ENCODE data around the gene MAP3K15. TPM values are rescaled to one million over a fixed set of nuclear protein-coding genes. Genes with fewer than 3 reads are reported as not detected.
A peak's percentile ranks its signal among the peaks of the same experiment; 100 is the strongest.

Gene MAP3K15
- total RNA-seq, 4 donors from 2014 or later = 0.14 to 0.16 TPM; not detected in 2

- Histone ChIP-seq H3K4me1 (no peaks in the 10 kb centered on the region), H3K4me3 (no peak overlapping the region), H3K36me3 (no peaks in the 10 kb centered on the region), H3K9me3 (no peaks in the 10 kb centered on the region), H3K27ac (no peak overlapping the region), H3K27me3 (no peaks in the 10 kb centered on the region)
- in situ Hi-C loops (cut with MboI; ENCODE audit: low pct_ligation_motif_present in 1 of 4, low pct_unique_long_range_greater_than_20kb in 1 of 4, low sequenced_read_pairs in 3 of 4) (loop anchor here in 2 of 4 donors (25.0 kb wide), 1 partner anchor 152 kb away; no protein-coding TSS in a partner anchor), intact Hi-C loops (cut with DNase I; ENCODE audit: low total_unique reads) (loop anchor here (10.0 kb wide), 1 partner anchor 345 kb away; the partner anchor contains the start of gene SH3KBP1)
- DNase-seq = no peak
- no peak for TF ChIP-seq POLR2A (IDR thresholded peaks at IDR 0.05)
- TF ChIP-seq CTCF (IDR thresholded peaks at IDR 0.05) = no peak
- TF ChIP-seq EP300 (IDR thresholded peaks at IDR 0.05; ENCODE audit: low read depth) = no peak
- no peak for TF ChIP-seq POLR2AphosphoS5 (IDR thresholded peaks at IDR 0.05)
- 84% methylated on average over 4 of the region's 4 CpGs; no CpG with 5 or more reads in 1 of the 2 donors for WGBS, 2 donors (ENCODE audit: low coverage in 1 of 2)
These were observed 24.4 kb upstream of the MAP3K15 start for GRCh38 chrX:19539665-19540064.

- H3K9me3 ChIP-seq = no peaks in the 10 kb centered on the region
- no peaks in the 10 kb centered on the region for H3K27me3 ChIP-seq
- TF ChIP-seq CTCF (IDR thresholded peaks at IDR 0.05) = peak in 1 of 5 experiments; percentile 8
- no peak for TF ChIP-seq POLR2AphosphoS5 (IDR thresholded peaks at IDR 0.05)
- intact Hi-C loops (cut with DNase I; ENCODE audit: low total_unique reads) (no loop called here), in situ Hi-C loops (cut with MboI; ENCODE audit: low pct_ligation_motif_present in 1 of 4, low pct_unique_long_range_greater_than_20kb in 1 of 4, low sequenced_read_pairs in 3 of 4) (loop anchor here in 2 of 4 donors (25.0 kb wide), 1 partner anchor 148 kb away; no protein-coding TSS in a partner anchor)
- H3K27ac ChIP-seq = no peak overlapping the region
- no peak for DNase-seq
- H3K4me1 ChIP-seq = no peaks in the 10 kb centered on the region
- no peaks in the 10 kb centered on the region for H3K36me3 ChIP-seq
- H3K4me3 ChIP-seq = no peak overlapping the region
- WGBS, 2 donors (ENCODE audit: low coverage in 1 of 2) = 60 to 62% methylated on average over 1 to 2 of the region's 2 CpGs
These were observed 20.2 kb upstream of the MAP3K15 start for GRCh38 chrX:19535476-19535875.

- 91% methylated on average over 8 of the region's 8 CpGs; no CpG with 5 or more reads in 1 of the 2 donors for WGBS, 2 donors (ENCODE audit: low coverage in 1 of 2)
- in situ Hi-C loops (cut with MboI; ENCODE audit: low pct_ligation_motif_present in 1 of 4, low pct_unique_long_range_greater_than_20kb in 1 of 4, low sequenced_read_pairs in 3 of 4) = loop anchor here in 2 of 4 donors (25.0 kb wide), 1 partner anchor 145 kb away; no protein-coding TSS in a partner anchor
These were observed 17.4 kb upstream of the MAP3K15 start for GRCh38 chrX:19532709-19533108.

GRCh38 chrX:19517965-19518364 is 2.7 kb upstream of the MAP3K15 start:
- Histone ChIP-seq H3K36me3 (no peaks in the 10 kb centered on the region), H3K4me1 (peaks cover 0 to 7% (median 0%) of the 10 kb centered on the region in 4 donors), H3K9me3 (no peaks in the 10 kb centered on the region), H3K27me3 (peaks cover 23% of the 10 kb centered on the region), H3K4me3 (no peak overlapping the region), H3K27ac (no peak overlapping the region)
- 50% methylated on average over 4 of the region's 4 CpGs; no CpG with 5 or more reads in 1 of the 2 donors for WGBS, 2 donors (ENCODE audit: low coverage in 1 of 2)
- in situ Hi-C loops (cut with MboI; ENCODE audit: low pct_ligation_motif_present in 1 of 4, low pct_unique_long_range_greater_than_20kb in 1 of 4, low sequenced_read_pairs in 3 of 4) (no loop called here), intact Hi-C loops (cut with DNase I; ENCODE audit: low total_unique reads) (no loop called here)
- no peak for DNase-seq
- TF ChIP-seq CTCF (IDR thresholded peaks at IDR 0.05) (no peak), POLR2AphosphoS5 (IDR thresholded peaks at IDR 0.05) (no peak), POLR2A (IDR thresholded peaks at IDR 0.05) (no peak), EP300 (IDR thresholded peaks at IDR 0.05; ENCODE audit: low read depth) (no peak)

More at GRCh38 chrX:19532709-19533108, 17.4 kb upstream of the MAP3K15 start:
- DNase-seq = no peak
- no peak for TF ChIP-seq POLR2A (IDR thresholded peaks at IDR 0.05)
- TF ChIP-seq EP300 (IDR thresholded peaks at IDR 0.05; ENCODE audit: low read depth) = no peak
- TF ChIP-seq POLR2AphosphoS5 (IDR thresholded peaks at IDR 0.05) = no peak
- no peak for TF ChIP-seq CTCF (IDR thresholded peaks at IDR 0.05)
- no peaks in the 10 kb centered on the region for H3K27me3 ChIP-seq
- H3K9me3 ChIP-seq = no peaks in the 10 kb centered on the region
- no peak overlapping the region for H3K4me3 ChIP-seq
- H3K36me3 ChIP-seq = no peaks in the 10 kb centered on the region
- no peak overlapping the region for H3K27ac ChIP-seq
- intact Hi-C loops (cut with DNase I; ENCODE audit: low total_unique reads) = no loop called here
- no peaks in the 10 kb centered on the region for H3K4me1 ChIP-seq
